Heart left ventricle (tissue), 16 donors: ENCODE measurements around the gene MEP1A. TPM values are rescaled to one million over a fixed set of nuclear protein-coding genes. Genes with fewer than 3 reads are reported as not detected.

Source experiments
- ATAC-seq, 4 donors: fragments of 200-7000 bp; cut with Tn5 transposase; one replicate each; pipeline ENCODE4 v1.9.1; 2020 to 2022; ENCODE audit warnings: moderate library complexity in 4 of 4, mild to moderate bottlenecking in 3 of 4, moderate number of reproducible peaks in 1 of 4
- DNase-seq, 5 donors: peaks; one replicate each; pipeline ENCODE4 v3.0.0-alpha.2; 2020
- H3K27ac ChIP-seq, 12 donors: fragments of 200-600 bp; sonication (generic) in 4 of 12; one replicate each; pipeline versions ENCODE4 v1.5.0 to v1.8.0; 2016 to 2022; ENCODE audit warnings: mild to moderate bottlenecking in 2 of 12
- H3K27me3 ChIP-seq, 9 donors: fragments of 200-600 bp; sonication (generic) in 2 of 9; one replicate each; pipeline versions ENCODE4 v1.5.1 to v1.8.0; 2016 to 2022; ENCODE audit warnings: mild to moderate bottlenecking in 3 of 9
- H3K36me3 ChIP-seq, 9 donors: fragments of 200-600 bp; sonication (generic) in 2 of 9; one replicate each; pipeline versions ENCODE4 v1.5.0 to v1.8.0; 2018 to 2022; ENCODE audit warnings: mild to moderate bottlenecking in 2 of 9
- H3K4me1 ChIP-seq, 12 donors: fragments of 200-600 bp; sonication (generic) in 4 of 12; one replicate each; pipeline versions ENCODE4 v1.5.0 to v1.8.0; 2016 to 2022; ENCODE audit warnings: mild to moderate bottlenecking in 3 of 12
- H3K4me3 ChIP-seq, 12 donors: fragments of 200-600 bp; sonication (generic) in 4 of 12; one replicate each; pipeline versions ENCODE4 v1.5.0 to v1.8.0; 2017 to 2022; ENCODE audit warnings: mild to moderate bottlenecking in 9 of 12, moderate library complexity in 4 of 12
- H3K9me3 ChIP-seq, 12 donors: fragments of 200-600 bp; sonication (generic) in 4 of 12; one replicate each; pipeline versions ENCODE4 v1.5.0 to v1.8.0; 2016 to 2022; ENCODE audit warnings: mild to moderate bottlenecking in 1 of 12
- CTCF ChIP-seq, 12 donors: fragments of 200-600 bp; sonication (generic) in 4 of 12; IDR thresholded peaks; one replicate each; pipeline versions ENCODE4 v1.5.0 to v1.8.0; 2018 to 2022; ENCODE audit warnings: antibody characterized with exemption in 12 of 12, mild to moderate bottlenecking in 5 of 12
- POLR2A ChIP-seq, 2 donors: fragments of 450-650 bp; IDR thresholded peaks; one replicate each; pipeline ENCODE4 v1.6.1; 2017; ENCODE audit warnings: antibody characterized with exemption in 2 of 2, mild to moderate bottlenecking in 2 of 2, moderate library complexity in 2 of 2
- WGBS, 4 donors: extraction: QIAGEN DNeasy Blood & Tissue Kit in 2 of 4; methylation state at CpG; one replicate each; pipeline versions ENCODE4 v1.1.5 to v1.1.7; 2013 to 2018; 5-methylcytosine and 5-hydroxymethylcytosine counted together
- intact Hi-C, 10 donors: fragments of 100-400 bp; cut with DNase I; formaldehyde crosslinking; loops; one replicate each; pipeline versions ENCODE4 v1.11.1 to v1.14.2; 2022
- polyA plus RNA-seq, 2 donors: library from polyadenylated mRNA; stranded (reverse); fragments of 200-250 nt; gene quantifications; one replicate each; pipeline ENCODE4 v1.2.3, GENCODE V29; 2013
- total RNA-seq, 9 donors: library from RNA; depleted of rRNA in 2 of 9; stranded (reverse); fragments of >200 nt in 2 of 9; fragmentation: NEBNext Ultra II Directional in 3 of 9; extraction: Animal tissue kit (Norgen Biotek cat#: 25700) in 3 of 9; gene quantifications; one replicate each; pipeline versions ENCODE4 v1.1.0 to v1.2.4, GENCODE V29; 2016 to 2023
- donor health status: ischemic (EF 13 %, LVEDD 7.1; RV severe dilation, severe dysfunction).
- donor health status: healthy with polysubstance abuse.
- donor health status: DM: no; HTN: yes; CAD: no.
- donor health status: DM: no; HTN: no; CAD: no.
- donor health status: ischemic (EF 25% LVEDD 6.9; RV normal size, moderate dysfunction).
- donor health status: ischemic (EF 25% LVEDD 5.7; RV mildly dilated, moderate dysfunction).
- donor health status: healthy.
- donor health status: DM: yes; HTN: yes; CAD: no.
- donor health status: ischemic (EF 35%, LVEDD 5.7; RV mildly dilated, moderate dysfunction).
- donor health status: nonischemic (EF 11% LVEDD 7.7; RV severe dilation, severe dysfunction).
- donor health status: DM: yes; HTN: yes; CAD: no.
- donor health status: PGD.
- donor health status: ischemic (EF 29% LVEDD 5.4; RV normal size, mild dysfunction).
- donor health status: nonischemic (EF 23%, LVEDD 6.1; RV moderate dilation, normal function).

The MEP1A gene
- total and polyA plus RNA-seq, 11 donors, result not detected

GRCh38 chr6:46746696-46747095 is 46.5 kb upstream of the MEP1A start, which contains the start of gene ANKRD66:
Gene ANKRD66 (plus strand): TSS chr6:46746933. CDS start chr6:46751949, 5,016 bp downstream.
- Histone ChIP-seq H3K27me3 (no peaks in the 10 kb centered on the region), H3K4me1 (no peaks in the 10 kb centered on the region), H3K36me3 (no peaks in the 10 kb centered on the region), H3K27ac (no peak within 1 kb of the TSS), H3K4me3 (no peak within 1 kb of the TSS), H3K9me3 (no peaks in the 10 kb centered on the region)
- TF ChIP-seq POLR2A (IDR thresholded peaks at IDR 0.05), result no peak
- TF ChIP-seq CTCF (IDR thresholded peaks at IDR 0.05), result no peak
- intact Hi-C loops, result no loop called here
- no peak for DNase-seq
- 25 to 33% (median 29%) methylated on average over 1 of the region's 1 CpG for WGBS, 4 donors
- ATAC-seq, result no peak

- no peak for ATAC-seq
- Histone ChIP-seq H3K4me3 (no peak overlapping the region), H3K4me1 (no peaks in the 10 kb centered on the region), H3K36me3 (no peaks in the 10 kb centered on the region), H3K9me3 (no peaks in the 10 kb centered on the region), H3K27ac (no peak overlapping the region), H3K27me3 (no peaks in the 10 kb centered on the region)
- 89 to 94% (median 90%) methylated on average over 5 of the region's 5 CpGs for WGBS, 4 donors
- DNase-seq, result no peak
- no peak for TF ChIP-seq CTCF (IDR thresholded peaks at IDR 0.05)
- no peak for TF ChIP-seq POLR2A (IDR thresholded peaks at IDR 0.05)
- intact Hi-C loops, result no loop called here
Observed at GRCh38 chr6:46748940-46749503, 44.2 kb upstream of the MEP1A start.

GRCh38 chr6:46749731-46750130 is 43.5 kb upstream of the MEP1A start:
- TF ChIP-seq CTCF (IDR thresholded peaks at IDR 0.05) (no peak), POLR2A (IDR thresholded peaks at IDR 0.05) (no peak)
- 79 to 84% (median 82%) methylated on average over 5 of the region's 5 CpGs for WGBS, 4 donors

DNA sequence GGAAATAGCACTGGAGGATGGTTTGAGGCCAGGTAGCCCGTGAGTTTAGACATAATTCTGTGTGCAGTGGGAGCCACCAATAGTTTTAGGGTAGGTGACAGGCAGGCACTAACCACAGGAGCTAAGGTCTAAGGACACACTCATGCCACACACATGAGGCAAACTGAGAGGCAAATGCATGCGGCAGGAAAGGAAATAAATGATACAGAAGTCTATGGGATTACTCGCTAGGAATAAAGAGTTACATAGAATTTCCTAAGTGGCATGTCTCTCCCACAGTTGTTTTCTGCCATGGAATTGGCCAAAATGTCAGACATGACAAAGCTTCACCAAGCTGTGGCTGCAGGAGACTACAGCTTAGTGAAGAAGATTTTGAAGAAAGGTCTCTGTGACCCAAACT is 41.5 kb upstream of the MEP1A start:
- no peak for ATAC-seq
- TF ChIP-seq POLR2A (IDR thresholded peaks at IDR 0.05) (no peak), CTCF (IDR thresholded peaks at IDR 0.05) (no peak)
- Histone ChIP-seq H3K27me3 (no peaks in the 10 kb centered on the region), H3K36me3 (no peaks in the 10 kb centered on the region), H3K9me3 (no peaks in the 10 kb centered on the region), H3K4me3 (no peak overlapping the region), H3K27ac (no peak overlapping the region), H3K4me1 (peaks cover 0 to 5% (median 0%) of the 10 kb centered on the region in 12 donors)
- intact Hi-C loops, result no loop called here
- no peak for DNase-seq
- WGBS, 4 donors, result 74 to 89% (median 86%) methylated on average over 3 of the region's 3 CpGs

More at GRCh38 chr6:46749731-46750130, 43.5 kb upstream of the MEP1A start:
- intact Hi-C loops, result no loop called here
- no peaks in the 10 kb centered on the region for H3K9me3 ChIP-seq
- H3K4me3 ChIP-seq, result no peak overlapping the region
- no peaks in the 10 kb centered on the region for H3K36me3 ChIP-seq
- ATAC-seq, result no peak
- no peaks in the 10 kb centered on the region for H3K27me3 ChIP-seq
- no peaks in the 10 kb centered on the region for H3K4me1 ChIP-seq
- no peak for DNase-seq
- H3K27ac ChIP-seq, result no peak overlapping the region
